OCI-LY1 (cell line): ENCODE measurements around the gene RTP1.

ENCODE experiments used
- EZH2 ChIP-seq: fragments of 200-600 bp; sonication (generic), shearing (Covaris generic); IDR thresholded peaks from 2 replicates; pipeline ENCODE4 v1.8.0; 2017; ENCODE audit warnings: borderline replicate concordance, mixed run types, mild to moderate bottlenecking, antibody characterized with exemption, low read length, moderate library complexity, mixed read lengths
- TF ChIP-seq, protein P1 (sequence below): fragments of 200-600 bp; sonication (generic), shearing (Covaris generic); IDR thresholded peaks from 2 replicates; pipeline ENCODE4 v1.5.1; 2017; ENCODE audit warnings: mild to moderate bottlenecking, antibody characterized with exemption, low read length, moderate library complexity, mixed read lengths

DNA sequence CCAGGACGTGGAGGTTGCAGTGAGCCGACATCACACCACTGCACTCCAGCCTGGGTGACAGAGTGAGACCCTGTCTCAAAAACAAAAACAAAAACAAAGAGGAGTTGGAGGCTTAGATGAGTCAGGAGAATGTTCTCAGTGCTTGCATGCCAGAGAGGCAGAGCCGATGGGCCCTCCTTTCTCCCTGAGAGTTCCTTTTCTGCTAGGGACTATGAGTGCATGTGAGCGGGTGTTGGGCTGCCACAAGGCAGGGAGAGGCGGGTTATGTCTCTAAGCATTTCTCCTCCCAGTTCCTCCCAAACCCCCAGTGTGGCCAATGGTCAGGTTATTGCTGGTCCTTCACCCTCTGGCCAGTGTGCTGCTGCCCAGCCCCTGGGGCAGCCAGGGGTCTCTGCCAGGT, 45.1 kb downstream of the RTP1 start:
- TF ChIP-seq, protein P1, sequence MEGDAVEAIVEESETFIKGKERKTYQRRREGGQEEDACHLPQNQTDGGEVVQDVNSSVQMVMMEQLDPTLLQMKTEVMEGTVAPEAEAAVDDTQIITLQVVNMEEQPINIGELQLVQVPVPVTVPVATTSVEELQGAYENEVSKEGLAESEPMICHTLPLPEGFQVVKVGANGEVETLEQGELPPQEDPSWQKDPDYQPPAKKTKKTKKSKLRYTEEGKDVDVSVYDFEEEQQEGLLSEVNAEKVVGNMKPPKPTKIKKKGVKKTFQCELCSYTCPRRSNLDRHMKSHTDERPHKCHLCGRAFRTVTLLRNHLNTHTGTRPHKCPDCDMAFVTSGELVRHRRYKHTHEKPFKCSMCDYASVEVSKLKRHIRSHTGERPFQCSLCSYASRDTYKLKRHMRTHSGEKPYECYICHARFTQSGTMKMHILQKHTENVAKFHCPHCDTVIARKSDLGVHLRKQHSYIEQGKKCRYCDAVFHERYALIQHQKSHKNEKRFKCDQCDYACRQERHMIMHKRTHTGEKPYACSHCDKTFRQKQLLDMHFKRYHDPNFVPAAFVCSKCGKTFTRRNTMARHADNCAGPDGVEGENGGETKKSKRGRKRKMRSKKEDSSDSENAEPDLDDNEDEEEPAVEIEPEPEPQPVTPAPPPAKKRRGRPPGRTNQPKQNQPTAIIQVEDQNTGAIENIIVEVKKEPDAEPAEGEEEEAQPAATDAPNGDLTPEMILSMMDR, result no peak
- no peak for TF ChIP-seq EZH2
